DND-41 (cell line): ENCODE measurements around the gene DNAAF5.

Experiments used
- ATAC-seq: fragments of 200-7000 bp; cut with Tn5 transposase; 3 replicates; pipeline ENCODE4 v1.9.1; 2021; ENCODE audit warnings: low read depth; ENCODE audit not compliant: insufficient read depth
- DNase-seq: peaks from one replicate; pipeline ENCODE4 v3.0.0-alpha.2; 2020
- H2AFZ ChIP-seq: 2 replicates; pipeline ENCODE4 v1.6.0; 2012; ENCODE audit warnings: low read depth, low read length
- H3K27ac ChIP-seq: 2 replicates; pipeline ENCODE4 v1.5.1; 2012; ENCODE audit warnings: low read length, inconsistent platforms
- H3K27me3 ChIP-seq: fragments of 200-600 bp; sonication (generic); 2 replicates; pipeline ENCODE4 v1.6.0; 2012; ENCODE audit warnings: low read length, mild to moderate bottlenecking, inconsistent platforms; ENCODE audit not compliant: insufficient read depth, poor library complexity
- H3K36me3 ChIP-seq: 2 replicates; pipeline ENCODE4 v1.5.1; 2012; ENCODE audit warnings: low read length, inconsistent platforms; ENCODE audit not compliant: insufficient read depth
- H3K4me1 ChIP-seq: 2 replicates; pipeline ENCODE4 v1.5.1; 2012; ENCODE audit warnings: mild to moderate bottlenecking, low read length; ENCODE audit not compliant: insufficient read depth
- H3K4me2 ChIP-seq: 2 replicates; pipeline ENCODE4 v1.6.0; 2012; ENCODE audit warnings: mild to moderate bottlenecking, moderate library complexity, low read length, inconsistent platforms; ENCODE audit not compliant: insufficient read depth
- H3K4me3 ChIP-seq, 2 experiments: fragments of 200-600 bp in 1 of 2; shearing (Covaris generic) in 1 of 2; 2 replicates each; pipeline ENCODE4 v1.5.1; 2012 to 2016; ENCODE audit warnings: inconsistent platforms in 2 of 2, low read length in 2 of 2, mild to moderate bottlenecking in 2 of 2, low read depth in 1 of 2, moderate library complexity in 1 of 2
- H3K79me2 ChIP-seq: 2 replicates; pipeline ENCODE4 v1.6.0; 2012; ENCODE audit warnings: low read length, inconsistent platforms; ENCODE audit not compliant: insufficient read depth
- H3K9ac ChIP-seq: 2 replicates; pipeline ENCODE4 v1.6.0; 2012; ENCODE audit warnings: low read depth, mild to moderate bottlenecking, inconsistent platforms, low read length, moderate library complexity
- H3K9me3 ChIP-seq: 2 replicates; pipeline ENCODE4 v1.5.1; 2012; ENCODE audit warnings: low read length, moderate library complexity, mild to moderate bottlenecking, inconsistent platforms; ENCODE audit not compliant: insufficient read depth, severe bottlenecking
- H4K20me1 ChIP-seq: 2 replicates; pipeline ENCODE4 v1.6.0; 2012; ENCODE audit warnings: low read length; ENCODE audit not compliant: insufficient read depth
- EZH2 ChIP-seq: IDR thresholded peaks from 3 replicates; pipeline ENCODE4 v1.6.1; 2012; ENCODE audit warnings: borderline replicate concordance, low read depth, mild to moderate bottlenecking, moderate library complexity, low read length, inconsistent platforms; ENCODE audit not compliant: severe bottlenecking
- TF ChIP-seq, protein P1 (sequence below): IDR thresholded peaks from 2 replicates; pipeline ENCODE4 v1.5.1; 2012; ENCODE audit warnings: borderline replicate concordance, low read length, moderate library complexity, mild to moderate bottlenecking; ENCODE audit not compliant: poor library complexity, severe bottlenecking; ENCODE audit errors: extremely low read depth

The DNAAF5 gene

DNA sequence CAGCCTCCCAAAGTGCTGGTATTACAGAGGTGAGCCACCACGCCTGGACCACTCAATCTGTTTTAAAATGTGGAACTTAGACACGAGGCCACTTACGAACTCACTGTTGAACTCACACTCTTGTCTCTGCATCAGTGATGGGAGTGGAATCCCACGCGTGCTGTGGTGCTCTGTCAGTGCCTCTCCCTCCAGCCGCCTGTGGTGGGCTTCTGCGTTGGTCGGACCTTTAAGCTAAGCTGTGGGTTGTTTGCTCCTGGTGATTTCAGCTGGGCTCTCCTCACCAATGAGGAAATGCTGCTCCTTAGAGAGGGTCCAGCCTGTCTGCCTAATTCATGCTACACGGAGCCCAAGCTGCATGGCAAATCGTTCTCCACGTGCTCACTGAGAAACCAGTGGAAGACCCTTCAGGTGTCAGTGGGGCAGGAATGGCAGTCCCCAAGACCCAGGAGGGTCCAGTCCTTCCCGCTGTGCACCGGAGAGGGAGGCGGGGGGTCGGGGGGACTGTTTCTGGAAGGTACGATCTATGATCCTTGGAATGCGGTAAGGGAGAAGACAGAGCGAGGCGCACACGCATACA, 18.4 kb downstream of the DNAAF5 start:
- TF ChIP-seq, protein P1, sequence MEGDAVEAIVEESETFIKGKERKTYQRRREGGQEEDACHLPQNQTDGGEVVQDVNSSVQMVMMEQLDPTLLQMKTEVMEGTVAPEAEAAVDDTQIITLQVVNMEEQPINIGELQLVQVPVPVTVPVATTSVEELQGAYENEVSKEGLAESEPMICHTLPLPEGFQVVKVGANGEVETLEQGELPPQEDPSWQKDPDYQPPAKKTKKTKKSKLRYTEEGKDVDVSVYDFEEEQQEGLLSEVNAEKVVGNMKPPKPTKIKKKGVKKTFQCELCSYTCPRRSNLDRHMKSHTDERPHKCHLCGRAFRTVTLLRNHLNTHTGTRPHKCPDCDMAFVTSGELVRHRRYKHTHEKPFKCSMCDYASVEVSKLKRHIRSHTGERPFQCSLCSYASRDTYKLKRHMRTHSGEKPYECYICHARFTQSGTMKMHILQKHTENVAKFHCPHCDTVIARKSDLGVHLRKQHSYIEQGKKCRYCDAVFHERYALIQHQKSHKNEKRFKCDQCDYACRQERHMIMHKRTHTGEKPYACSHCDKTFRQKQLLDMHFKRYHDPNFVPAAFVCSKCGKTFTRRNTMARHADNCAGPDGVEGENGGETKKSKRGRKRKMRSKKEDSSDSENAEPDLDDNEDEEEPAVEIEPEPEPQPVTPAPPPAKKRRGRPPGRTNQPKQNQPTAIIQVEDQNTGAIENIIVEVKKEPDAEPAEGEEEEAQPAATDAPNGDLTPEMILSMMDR: no peak
- TF ChIP-seq EZH2: no peak
- Histone ChIP-seq H3K4me1 (no peaks in the 10 kb centered on the region), H2AFZ (no peak overlapping the region), H3K79me2 (peaks cover 47% of the 10 kb centered on the region), H4K20me1 (peaks cover 26% of the 10 kb centered on the region), H3K36me3 (peaks cover 66% of the 10 kb centered on the region), H3K4me2 (no peak overlapping the region), H3K27ac (no peak overlapping the region), H3K4me3 (no peak overlapping the region), H3K27me3 (no peaks in the 10 kb centered on the region), H3K9me3 (no peaks in the 10 kb centered on the region), H3K9ac (no peak overlapping the region)
- no peak for DNase-seq
- no peak for ATAC-seq

DNA sequence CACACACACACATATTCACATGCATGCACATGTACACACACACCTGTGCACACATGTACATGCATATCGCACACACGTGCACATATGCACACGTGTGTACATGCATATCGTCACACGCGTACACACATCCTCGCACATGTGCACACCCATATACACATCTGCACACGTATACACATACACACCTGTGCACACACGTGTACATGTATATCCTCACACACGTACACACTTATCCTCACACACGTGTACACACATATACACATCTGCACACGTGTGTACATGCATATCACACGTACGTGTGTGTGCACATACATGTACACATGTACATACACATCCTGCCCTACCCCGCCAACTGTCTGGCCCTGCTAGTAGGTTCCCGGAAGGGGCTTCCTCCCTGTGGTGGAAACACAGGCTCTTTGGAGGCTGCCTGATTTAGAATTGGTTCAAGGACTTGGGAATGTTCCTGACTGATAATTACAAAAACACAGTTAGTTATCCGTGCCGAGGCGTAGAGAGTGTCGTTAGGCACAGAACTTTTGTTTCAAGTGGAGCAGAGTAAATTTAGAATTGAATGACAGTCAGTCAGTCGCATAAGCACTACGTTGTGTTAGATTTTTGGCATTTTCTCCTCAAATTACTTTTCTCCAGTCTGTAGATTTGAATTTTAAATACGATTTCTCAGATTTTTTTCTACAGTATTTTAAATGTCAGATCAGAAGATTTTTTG, 19.1 kb downstream of the DNAAF5 start:
- peaks cover 49% of the 10 kb centered on the region for H3K79me2 ChIP-seq
- ATAC-seq (no peak), DNase-seq (no peak)
- H2AFZ ChIP-seq: no peak overlapping the region
- no peaks in the 10 kb centered on the region for H3K27me3 ChIP-seq
- H3K9me3 ChIP-seq: no peaks in the 10 kb centered on the region
- no peak overlapping the region for H3K27ac ChIP-seq
- no peak overlapping the region for H3K4me3 ChIP-seq
- no peak overlapping the region for H3K4me2 ChIP-seq
- no peaks in the 10 kb centered on the region for H3K4me1 ChIP-seq
- TF ChIP-seq, protein P1: no peak
- H4K20me1 ChIP-seq: peaks cover 32% of the 10 kb centered on the region
- no peak overlapping the region for H3K9ac ChIP-seq
- H3K36me3 ChIP-seq: peaks cover 66% of the 10 kb centered on the region

DNA sequence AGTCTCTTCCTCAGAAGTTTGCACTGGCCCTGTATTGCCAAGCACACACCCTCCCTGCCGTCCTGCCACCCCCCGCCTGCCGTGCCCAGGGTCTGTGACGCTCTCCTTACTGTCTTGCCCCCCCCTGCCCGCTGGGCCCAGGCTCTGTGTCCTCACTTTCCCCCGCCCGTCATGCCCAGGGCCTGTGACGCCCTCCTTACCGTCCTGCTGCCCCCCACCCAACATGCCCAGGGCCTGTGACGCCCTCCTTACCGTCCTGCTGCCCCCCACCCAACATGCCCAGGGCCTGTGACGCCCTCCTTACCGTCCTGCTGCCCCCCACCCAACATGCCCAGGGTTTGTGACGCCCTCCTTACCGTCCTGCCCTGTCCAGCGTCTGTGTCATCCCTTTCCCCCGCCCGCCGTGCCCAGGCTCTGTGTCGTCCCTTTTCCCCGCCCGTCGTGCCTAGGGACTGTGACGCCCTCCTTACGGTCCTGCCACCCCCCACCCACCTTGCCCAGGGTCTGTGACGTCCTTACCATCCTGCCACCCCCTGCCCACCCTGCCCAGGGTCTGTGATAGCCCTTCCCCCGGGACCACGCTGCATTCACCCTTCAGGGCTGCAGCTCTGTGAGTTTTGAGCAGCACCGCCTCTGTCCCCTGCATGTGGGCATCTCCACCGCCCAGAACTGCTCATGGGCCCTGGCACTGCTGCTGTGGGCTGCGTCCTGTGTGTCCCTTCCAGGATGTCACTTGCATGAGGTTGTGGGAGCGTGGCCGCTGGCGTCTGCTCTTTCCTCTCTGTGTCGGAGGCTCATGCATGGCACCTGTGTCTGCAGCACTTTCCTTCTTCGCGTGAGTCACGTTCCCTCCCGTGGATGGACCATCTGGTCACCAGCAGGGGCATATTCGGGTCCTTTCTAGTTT, 19.9 kb downstream of the DNAAF5 start:
- no peak overlapping the region for H3K27ac ChIP-seq
- peaks cover 65% of the 10 kb centered on the region for H3K36me3 ChIP-seq
- H4K20me1 ChIP-seq: peaks cover 34% of the 10 kb centered on the region
- H3K79me2 ChIP-seq: peaks cover 47% of the 10 kb centered on the region
- no peak overlapping the region for H3K4me2 ChIP-seq
- TF ChIP-seq, protein P1: no peak
- no peak for TF ChIP-seq EZH2
- H3K9me3 ChIP-seq: no peaks in the 10 kb centered on the region
- no peak overlapping the region for H3K4me3 ChIP-seq
- DNase-seq (no peak), ATAC-seq (no peak)
- no peak overlapping the region for H2AFZ ChIP-seq
- no peak overlapping the region for H3K9ac ChIP-seq
- H3K4me1 ChIP-seq: no peaks in the 10 kb centered on the region
- H3K27me3 ChIP-seq: no peaks in the 10 kb centered on the region
